GM12878 (cell line): ENCODE measurements around the gene OR6T1. TPM values are rescaled to one million over a fixed set of nuclear protein-coding genes. Genes with fewer than 3 reads are reported as not detected.

ENCODE experiments used
- ATAC-seq: fragments of 200-7000 bp; cut with Tn5 transposase; 3 replicates; pipeline ENCODE4 v1.9.1; 2020; ENCODE audit warnings: mild to moderate bottlenecking, moderate library complexity
- BruUV-seq: library from RNA; stranded (reverse); fragments of 400-500 nt; replicated peaks from 2 replicates; lab custom pipeline; 2021; lab: Mats Ljungman, UMichigan
- CTCF ChIA-PET: fragments of 300-600 bp; sonication (Branson Sonifier 250); formaldehyde crosslinking; extraction: SDS; loops from one replicate; lab custom pipeline; 2021; ENCODE audit warnings: inconsistent platforms; lab: Yijun Ruan, JAX
- POLR2A ChIA-PET: fragments of 350-600 bp; formaldehyde crosslinking; extraction: SDS; loops from one replicate; lab custom pipeline; 2021; ENCODE audit warnings: inconsistent platforms; lab: Charles Lee
- RAD21 ChIA-PET: fragments of 300-600 bp; sonication (Branson Sonifier 250); formaldehyde crosslinking; loops from one replicate; lab custom pipeline; 2023; ENCODE audit warnings: antibody characterized with exemption; ENCODE audit not compliant: unreplicated experiment; lab: Charles Lee
- SMC1A ChIA-PET: fragments of 300-600 bp; sonication (Branson Sonifier 250); formaldehyde crosslinking; loops from one replicate; lab custom pipeline; 2023; ENCODE audit not compliant: unreplicated experiment, uncharacterized antibody; lab: Charles Lee
- DNase-seq: peaks from one replicate; pipeline ENCODE4 v3.0.0-alpha.2; 2011; ENCODE audit warnings: low read depth, low spot score
- FAIRE-seq: peaks from 3 replicates; lab custom pipeline; 2011; peaks lifted over from hg19 to GRCh38; lab: Jason Lieb, UNC
- H2AFZ ChIP-seq: 2 replicates; pipeline ENCODE4 v1.6.0; 2011; ENCODE audit warnings: low read depth, low read length, control low read depth; ENCODE audit not compliant: control insufficient read depth
- H3K27ac ChIP-seq: 2 replicates; pipeline ENCODE4 v1.5.1; 2011; ENCODE audit warnings: control low read depth; ENCODE audit not compliant: control insufficient read depth, insufficient read depth
- H3K27me3 ChIP-seq, 2 experiments: replicated peaks in 1 of 2; 2 replicates each; pipeline versions ENCODE4 v1.6.0 to v1.6.1; 2011; ENCODE audit warnings: low read length in 1 of 2; ENCODE audit not compliant: control insufficient read depth in 2 of 2, insufficient read depth in 2 of 2
- H3K36me3 ChIP-seq, 2 experiments: 2 replicates each; pipeline ENCODE4 v1.5.1; 2011; ENCODE audit warnings: low read length in 1 of 2; ENCODE audit not compliant: control insufficient read depth in 2 of 2, insufficient read depth in 2 of 2
- H3K4me1 ChIP-seq: 2 replicates; pipeline ENCODE4 v1.6.1; 2011; ENCODE audit warnings: mild to moderate bottlenecking, low read length, moderate library complexity, mixed read lengths; ENCODE audit not compliant: control insufficient read depth, insufficient read depth
- H3K4me2 ChIP-seq: 2 replicates; pipeline ENCODE4 v1.6.0; 2011; ENCODE audit warnings: control low read depth; ENCODE audit not compliant: control insufficient read depth, insufficient read depth
- H3K4me3 ChIP-seq: fragments of 200-600 bp; sonication (generic); 2 replicates; pipeline ENCODE4 v1.5.1; 2016
- H3K79me2 ChIP-seq: 2 replicates; pipeline ENCODE4 v1.6.0; 2011; ENCODE audit warnings: low read length; ENCODE audit not compliant: control insufficient read depth, insufficient read depth
- H3K9ac ChIP-seq: 2 replicates; pipeline ENCODE4 v1.8.0; 2011; ENCODE audit warnings: low read length, control low read depth, mixed read lengths; ENCODE audit not compliant: control insufficient read depth, insufficient read depth
- H3K9me3 ChIP-seq: replicated peaks from 3 replicates; pipeline ENCODE4 v1.5.1; 2011; ENCODE audit warnings: mild to moderate bottlenecking, low read length; ENCODE audit not compliant: control insufficient read depth, insufficient read depth
- H4K20me1 ChIP-seq: 2 replicates; pipeline ENCODE4 v1.6.0; 2011; ENCODE audit not compliant: control insufficient read depth, insufficient read depth
- ASH2L ChIP-seq: fragments of 300-600, 200-600 bp; sonication (generic); IDR thresholded peaks from 2 replicates; pipeline ENCODE4 v1.6.1; 2017; ENCODE audit warnings: low read depth, mild to moderate bottlenecking, borderline replicate concordance
- ATF7 ChIP-seq: fragments of 450-650 bp; IDR thresholded peaks from 2 replicates; pipeline ENCODE4 v1.6.1; 2016; ENCODE audit warnings: low read depth, mild to moderate bottlenecking
- BRCA1 ChIP-seq: IDR thresholded peaks from 2 replicates; pipeline ENCODE4 v1.6.1; 2011; ENCODE audit warnings: low read depth, low read length, improper control_type of control experiment
- E2F4 ChIP-seq: IDR thresholded peaks from 2 replicates; pipeline ENCODE4 v1.6.1; 2012; ENCODE audit warnings: low read depth, low read length, improper control_type of control experiment
- HDGF ChIP-seq: fragments of 450-650 bp; IDR thresholded peaks from 2 replicates; pipeline ENCODE4 v1.6.1; 2016; ENCODE audit warnings: antibody characterized with exemption
- MEF2A ChIP-seq: IDR thresholded peaks from 2 replicates; pipeline ENCODE4 v1.6.1; 2011; ENCODE audit warnings: low read depth, mild to moderate bottlenecking, low read length, moderate library complexity; ENCODE audit not compliant: insufficient read depth
- NFYA ChIP-seq: IDR thresholded peaks from 2 replicates; pipeline ENCODE4 v1.6.1; 2011; ENCODE audit warnings: low read depth, mild to moderate bottlenecking, low read length, improper control_type of control experiment, borderline replicate concordance
- RAD21 ChIP-seq: IDR thresholded peaks from 2 replicates; pipeline ENCODE4 v1.6.1; 2011; ENCODE audit warnings: mild to moderate bottlenecking, low read depth, low read length, moderate library complexity; ENCODE audit not compliant: insufficient read depth
- SMC3 ChIP-seq: IDR thresholded peaks from 2 replicates; pipeline ENCODE4 v1.6.1; 2011; ENCODE audit warnings: low read length, improper control_type of control experiment, borderline replicate concordance
- SREBF2 ChIP-seq: IDR thresholded peaks from 2 replicates; pipeline ENCODE4 v1.6.1; 2012; ENCODE audit warnings: mild to moderate bottlenecking, low read length
- TAF1 ChIP-seq: IDR thresholded peaks from 2 replicates; pipeline ENCODE4 v1.6.1; 2011; ENCODE audit warnings: mild to moderate bottlenecking, low read depth, low read length, borderline replicate concordance
- TBL1XR1 ChIP-seq: IDR thresholded peaks from 2 replicates; pipeline ENCODE4 v1.6.1; 2012; ENCODE audit warnings: low read depth, low read length, improper control_type of control experiment
- ZNF207 ChIP-seq: fragments of 450-650 bp; IDR thresholded peaks from 2 replicates; pipeline ENCODE4 v1.6.1; 2014; ENCODE audit warnings: antibody characterized with exemption, mild to moderate bottlenecking, borderline replicate concordance
- ZNF217 ChIP-seq: fragments of 450-650 bp; IDR thresholded peaks from 2 replicates; pipeline ENCODE4 v1.6.1; 2017; ENCODE audit warnings: antibody characterized with exemption, mild to moderate bottlenecking
- ZNF622 ChIP-seq: fragments of 450-650 bp; IDR thresholded peaks from 2 replicates; pipeline ENCODE4 v1.6.1; 2017; ENCODE audit warnings: mild to moderate bottlenecking, inconsistent platforms
- ZSCAN29 ChIP-seq: fragments of 450-650 bp; IDR thresholded peaks from 2 replicates; pipeline ENCODE4 v1.6.1; 2017; ENCODE audit warnings: mild to moderate bottlenecking, moderate library complexity
- WGBS: methylation state at CpG from one replicate; pipeline ENCODE4 v1.1.6; 2016; ENCODE audit warnings: low lambda C conversion rate; ENCODE audit not compliant: insufficient replicate concordance, insufficient coverage; ENCODE audit errors: missing lambda C conversion rate; 5-methylcytosine and 5-hydroxymethylcytosine counted together
- in situ Hi-C: fragments of 300-500 bp; cut with MboI; formaldehyde crosslinking; loops from 9 replicates; pipeline ENCODE4 v1.14.3; 2018; ENCODE audit warnings: mixed read lengths
- intact Hi-C: fragments of 100-400 bp; cut with micrococcal nuclease; formaldehyde crosslinking; loops from one replicate; pipeline ENCODE4 v1.14.2; 2022; ENCODE audit not compliant: unreplicated experiment
- polyA plus RNA-seq, 11 experiments: library from polyadenylated mRNA; depleted of rRNA in 4 of 11; unstranded in 6 of 11; stranded (reverse) in 5 of 11; fragments of >200 nt; fragmentation: Nextera tagmentation in 4 of 11; fragmentation: Illumina TruSeq in 1 of 11; extraction: Ambion mirVana in 4 of 11; extraction: Trizol in 1 of 11; gene quantifications; 1 replicate in 1 of 11; 2 replicates in 10 of 11; pipeline versions ENCODE4 v1.2.1 to v1.2.3, GENCODE V29; 2011 to 2016; ENCODE audit warnings: inconsistent platforms in 2 of 11, missing spikeins in 2 of 11, low read depth in 1 of 11
- total RNA-seq, 4 experiments: library from RNA; depleted of rRNA in 3 of 4; stranded (reverse); fragments of >200 nt in 3 of 4; fragmentation: Illumina TruSeq in 1 of 4; extraction: Trizol in 1 of 4; gene quantifications; 2 replicates each; pipeline versions ENCODE4 v1.2.1 to v1.2.3, GENCODE V29; 2013 to 2021

The OR6T1 gene
- total and polyA plus RNA-seq, 10 of the 15 experiments (the other 5 are each of a cell fraction or from before 2014, with no cell fraction given): not detected

GRCh38 chr11:123939317-123939716 is 4.3 kb downstream of the OR6T1 start, which contains the start of gene OR4D5:
TSS of gene OR4D5 (plus strand) at chr11:123939617. CDS start at chr11:123939617, 0 bp downstream.
- RAD21 ChIA-PET: no interaction called here
- H3K4me2 ChIP-seq: no peak within 1 kb of the TSS
- no peak for FAIRE-seq
- BruUV-seq: no TSS peak
- no peak within 1 kb of the TSS for H3K9ac ChIP-seq
- CTCF ChIA-PET: interaction anchor here (1.3 kb wide), 1 partner anchor 10 kb away, joined by 3 read pairs; no protein-coding TSS in a partner anchor
- in situ Hi-C loops: no loop called here
- no peaks in the 10 kb centered on the region for H3K9me3 ChIP-seq
- no peaks in the 10 kb centered on the region for H3K4me1 ChIP-seq
- POLR2A ChIA-PET: no interaction called here
- WGBS: 8% methylated on average over 1 of the region's 1 CpG
- TF ChIP-seq ZNF207: no peak
- no peak for TF ChIP-seq HDGF
- no peak for TF ChIP-seq MEF2A
- no peak for TF ChIP-seq ZNF217
- TF ChIP-seq BRCA1: no peak
- TF ChIP-seq RAD21: no peak
- TF ChIP-seq E2F4: no peak
- TF ChIP-seq ASH2L: no peak
- no peak for TF ChIP-seq TBL1XR1
- TF ChIP-seq ZSCAN29: no peak
- TF ChIP-seq ATF7: no peak
- TF ChIP-seq ZNF622: no peak
- no peak for TF ChIP-seq SREBF2
- no peak for TF ChIP-seq SMC3
- no peak for TF ChIP-seq NFYA
- no peak for TF ChIP-seq TAF1
- H2AFZ ChIP-seq: no peak within 1 kb of the TSS
- H3K27ac ChIP-seq: no peak within 1 kb of the TSS
- H3K36me3 ChIP-seq: no peaks in the 10 kb centered on the region
- no peaks in the 10 kb centered on the region for H3K79me2 ChIP-seq
- no peak for ATAC-seq
- H4K20me1 ChIP-seq: no peaks in the 10 kb centered on the region
- SMC1A ChIA-PET: no interaction called here
- H3K27me3 ChIP-seq: no peaks in the 10 kb centered on the region; a peak in 1 of 4 replicates
- DNase-seq: no peak
- intact Hi-C loops: no loop called here
- no peak within 1 kb of the TSS for H3K4me3 ChIP-seq
